Keratinocyte (primary cell): ENCODE measurements around the gene CSMD2. TPM values are rescaled to one million over a fixed set of nuclear protein-coding genes. Genes with fewer than 3 reads are reported as not detected.

Source experiments
- DNase-seq: peaks from one replicate; pipeline ENCODE4 v3.0.0-alpha.2; 2011; ENCODE audit warnings: low read depth, missing footprints, low spot score
- FAIRE-seq: peaks from 2 replicates; lab custom pipeline; 2011; peaks lifted over from hg19 to GRCh38; lab: Jason Lieb, UNC
- H2AFZ ChIP-seq: 2 replicates; pipeline ENCODE4 v1.6.0; 2012; ENCODE audit warnings: low read length, control low read depth, inconsistent platforms; ENCODE audit not compliant: control insufficient read depth
- H3K27ac ChIP-seq: 2 replicates; pipeline ENCODE4 v1.5.1; 2011; ENCODE audit warnings: low read length; ENCODE audit not compliant: control insufficient read depth, insufficient read depth
- H3K27me3 ChIP-seq: 3 replicates; pipeline ENCODE4 v1.6.0; 2011; ENCODE audit warnings: low read length; ENCODE audit not compliant: control insufficient read depth, insufficient read depth; ENCODE audit errors: extremely low read depth
- H3K36me3 ChIP-seq, 2 experiments: 2 replicates in 1 of 2; 3 replicates in 1 of 2; pipeline ENCODE4 v1.5.1; 2011; ENCODE audit warnings: low read length in 2 of 2, mild to moderate bottlenecking in 1 of 2; ENCODE audit not compliant: control insufficient read depth in 2 of 2, insufficient read depth in 2 of 2; ENCODE audit errors: extremely low read depth in 1 of 2
- H3K4me1 ChIP-seq: 3 replicates; pipeline ENCODE4 v1.5.1; 2011; ENCODE audit warnings: low read length; ENCODE audit not compliant: control insufficient read depth, insufficient read depth; ENCODE audit errors: extremely low read depth
- H3K4me2 ChIP-seq: 3 replicates; pipeline ENCODE4 v1.6.0; 2011; ENCODE audit warnings: low read depth, low read length; ENCODE audit not compliant: control insufficient read depth, insufficient read depth; ENCODE audit errors: extremely low read depth
- H3K4me3 ChIP-seq, 3 experiments: fragments of 200-600 bp in 1 of 3; sonication (generic) in 1 of 3; 2 replicates in 2 of 3; 3 replicates in 1 of 3; pipeline ENCODE4 v1.5.1; 2011 to 2016; ENCODE audit warnings: low read length in 3 of 3, mild to moderate bottlenecking in 3 of 3, control low read depth in 2 of 3, inconsistent platforms in 1 of 3, low read depth in 1 of 3, mixed read lengths in 1 of 3, mixed run types in 1 of 3, moderate library complexity in 1 of 3; ENCODE audit not compliant: control insufficient read depth in 2 of 3, insufficient read depth in 2 of 3; ENCODE audit errors: extremely low read depth in 1 of 3
- H3K79me2 ChIP-seq: 2 replicates; pipeline ENCODE4 v1.6.0; 2012; ENCODE audit warnings: low read length; ENCODE audit not compliant: control insufficient read depth, insufficient read depth
- H3K9ac ChIP-seq: 3 replicates; pipeline ENCODE4 v1.6.0; 2011; ENCODE audit warnings: low read length; ENCODE audit not compliant: control insufficient read depth, insufficient read depth; ENCODE audit errors: extremely low read depth
- H3K9me1 ChIP-seq: 3 replicates; pipeline ENCODE4 v1.6.0; 2011; ENCODE audit warnings: low read length; ENCODE audit not compliant: control insufficient read depth, insufficient read depth; ENCODE audit errors: extremely low read depth
- H3K9me3 ChIP-seq: 2 replicates; pipeline ENCODE4 v1.5.1; 2012; ENCODE audit warnings: low read depth, low read length; ENCODE audit not compliant: control insufficient read depth
- H4K20me1 ChIP-seq: 3 replicates; pipeline ENCODE4 v1.6.0; 2011; ENCODE audit warnings: low read length; ENCODE audit not compliant: control insufficient read depth, insufficient read depth; ENCODE audit errors: extremely low read depth
- EZH2 ChIP-seq: IDR thresholded peaks from one replicate; pipeline ENCODE4 v1.6.1; 2012; ENCODE audit warnings: inconsistent platforms, mild to moderate bottlenecking, low read length, moderate library complexity
- dilution Hi-C: fragments of 300-500 bp; cut with MboI; formaldehyde crosslinking; loops from one replicate; pipeline ENCODE4 v1.7.0; 2020; ENCODE audit warnings: low sequenced_read_pairs; ENCODE audit not compliant: extremely low pct_ligation_motif_present
- polyA plus RNA-seq, 5 experiments: library from polyadenylated mRNA; depleted of rRNA in 3 of 5; stranded (reverse) in 3 of 5; stranded (forward) in 1 of 5; unstranded in 1 of 5; fragments of >200 nt; gene quantifications; 1 replicate in 1 of 5; 2 replicates in 3 of 5; 3 replicates in 1 of 5; pipeline versions ENCODE4 v1.2.1 to v1.2.3, GENCODE V29; 2011 to 2012; ENCODE audit warnings: missing spikeins in 2 of 5, low read depth in 1 of 5, low replicate concordance in 1 of 5
- TF ChIP-seq, protein P1 (sequence below), 3 experiments: IDR thresholded peaks in 1 of 3; conservative IDR thresholded peaks in 1 of 3; optimal IDR thresholded peaks in 1 of 3; 2 replicates in 2 of 3; 3 replicates in 1 of 3; pipeline versions ENCODE3 to v1.5.1; 2011; ENCODE audit warnings: low read length in 3 of 3, mild to moderate bottlenecking in 3 of 3, moderate library complexity in 2 of 3, control low read depth in 1 of 3, inconsistent platforms in 1 of 3; ENCODE audit not compliant: insufficient read depth in 2 of 3; ENCODE audit errors: extremely low read depth in 1 of 3

Gene CSMD2
- polyA plus RNA-seq, 1 donor (not counting 4 experiments of a cell fraction or from before 2014, with no cell fraction given), result 2.0 TPM

DNA sequence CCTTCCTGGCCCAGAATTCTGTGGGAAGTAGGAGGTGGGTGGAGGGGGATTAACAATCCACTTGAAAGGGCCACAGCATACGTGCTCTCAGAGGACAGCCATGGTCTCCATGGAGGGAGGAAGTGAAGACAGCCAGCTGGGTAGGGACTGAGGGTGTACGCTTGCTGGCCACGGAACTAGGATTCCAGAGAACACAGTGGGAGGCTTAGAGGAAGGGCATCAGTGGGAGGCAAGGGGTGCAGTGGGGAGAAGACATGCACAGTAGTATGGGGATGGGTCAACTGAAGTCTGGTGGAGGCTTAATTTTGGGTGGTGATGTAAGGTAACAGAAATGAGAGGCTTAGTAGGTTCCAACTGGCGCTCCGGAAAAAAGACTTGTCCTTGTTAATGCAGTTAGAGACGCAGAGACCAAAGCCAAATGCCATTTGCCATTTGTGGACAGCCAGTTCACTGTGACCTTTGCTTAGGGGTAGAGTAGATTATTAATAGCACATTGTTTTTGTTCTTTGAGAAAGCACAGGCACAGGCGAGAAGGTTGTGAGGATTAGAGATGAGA, 589.6 kb downstream of the CSMD2 start:
- no peaks in the 10 kb centered on the region for H3K9me3 ChIP-seq
- no peaks in the 10 kb centered on the region for H4K20me1 ChIP-seq
- no peak overlapping the region for H3K4me3 ChIP-seq
- H3K9ac ChIP-seq, result no peak overlapping the region
- DNase-seq, result no peak
- H3K36me3 ChIP-seq, result no peaks in the 10 kb centered on the region
- H3K27me3 ChIP-seq, result peaks cover 3% of the 10 kb centered on the region
- no peak overlapping the region for H2AFZ ChIP-seq
- dilution Hi-C loops, result no loop called here
- no peak overlapping the region for H3K4me2 ChIP-seq
- H3K27ac ChIP-seq, result no peak overlapping the region
- no peaks in the 10 kb centered on the region for H3K9me1 ChIP-seq
- TF ChIP-seq, protein P1, sequence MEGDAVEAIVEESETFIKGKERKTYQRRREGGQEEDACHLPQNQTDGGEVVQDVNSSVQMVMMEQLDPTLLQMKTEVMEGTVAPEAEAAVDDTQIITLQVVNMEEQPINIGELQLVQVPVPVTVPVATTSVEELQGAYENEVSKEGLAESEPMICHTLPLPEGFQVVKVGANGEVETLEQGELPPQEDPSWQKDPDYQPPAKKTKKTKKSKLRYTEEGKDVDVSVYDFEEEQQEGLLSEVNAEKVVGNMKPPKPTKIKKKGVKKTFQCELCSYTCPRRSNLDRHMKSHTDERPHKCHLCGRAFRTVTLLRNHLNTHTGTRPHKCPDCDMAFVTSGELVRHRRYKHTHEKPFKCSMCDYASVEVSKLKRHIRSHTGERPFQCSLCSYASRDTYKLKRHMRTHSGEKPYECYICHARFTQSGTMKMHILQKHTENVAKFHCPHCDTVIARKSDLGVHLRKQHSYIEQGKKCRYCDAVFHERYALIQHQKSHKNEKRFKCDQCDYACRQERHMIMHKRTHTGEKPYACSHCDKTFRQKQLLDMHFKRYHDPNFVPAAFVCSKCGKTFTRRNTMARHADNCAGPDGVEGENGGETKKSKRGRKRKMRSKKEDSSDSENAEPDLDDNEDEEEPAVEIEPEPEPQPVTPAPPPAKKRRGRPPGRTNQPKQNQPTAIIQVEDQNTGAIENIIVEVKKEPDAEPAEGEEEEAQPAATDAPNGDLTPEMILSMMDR (optimal IDR thresholded peaks at IDR 0.05 in 1 of 3, IDR thresholded peaks at IDR 0.05 in 1 of 3, conservative IDR thresholded peaks at IDR 0.05 in 1 of 3; ENCODE audit: extremely low read depth in 1 of 3, insufficient read depth in 2 of 3, low read length in 3 of 3), result no peak
- no peak for TF ChIP-seq EZH2
- H3K4me1 ChIP-seq, result no peaks in the 10 kb centered on the region
- FAIRE-seq, result no peak
- no peaks in the 10 kb centered on the region for H3K79me2 ChIP-seq

DNA sequence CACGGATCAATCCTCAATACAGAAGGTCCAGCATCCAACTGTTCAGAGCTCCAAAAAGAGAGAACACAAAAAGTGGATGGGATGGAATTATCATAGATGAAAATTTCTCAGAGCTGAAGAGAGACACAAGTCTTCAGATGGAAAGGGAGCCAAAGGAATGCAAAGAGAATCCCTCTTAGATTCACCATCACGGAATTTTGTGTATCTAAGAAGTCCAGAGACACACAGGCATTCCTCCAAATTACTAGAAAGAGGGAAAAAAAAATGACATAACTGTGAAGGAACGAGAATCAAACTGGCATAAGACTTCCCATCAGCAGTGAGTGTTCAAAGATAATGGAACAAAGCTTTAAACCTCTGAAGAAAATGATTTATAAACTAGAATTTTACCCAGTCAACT, 591.4 kb downstream of the CSMD2 start:
- H3K27me3 ChIP-seq, result peaks cover 3% of the 10 kb centered on the region
- H3K9ac ChIP-seq, result no peak overlapping the region
- no peak overlapping the region for H2AFZ ChIP-seq
- DNase-seq (no peak), FAIRE-seq (no peak)
- dilution Hi-C loops, result no loop called here
- no peak overlapping the region for H3K4me2 ChIP-seq
- H3K36me3 ChIP-seq, result no peaks in the 10 kb centered on the region
- H3K9me1 ChIP-seq, result no peaks in the 10 kb centered on the region
- H3K4me3 ChIP-seq, result no peak overlapping the region
- H3K27ac ChIP-seq, result no peak overlapping the region
- H3K79me2 ChIP-seq, result no peaks in the 10 kb centered on the region
- TF ChIP-seq EZH2, result no peak
- TF ChIP-seq, protein P1 (optimal IDR thresholded peaks at IDR 0.05 in 1 of 3, IDR thresholded peaks at IDR 0.05 in 1 of 3, conservative IDR thresholded peaks at IDR 0.05 in 1 of 3; ENCODE audit: extremely low read depth in 1 of 3, insufficient read depth in 2 of 3, low read length in 3 of 3), result no peak
- no peaks in the 10 kb centered on the region for H3K9me3 ChIP-seq
- no peaks in the 10 kb centered on the region for H3K4me1 ChIP-seq
- H4K20me1 ChIP-seq, result no peaks in the 10 kb centered on the region
